ENCODE results near the gene SLC13A1. TPM values are rescaled to one million over a fixed set of nuclear protein-coding genes. Genes with fewer than 3 reads are reported as not detected.

SLC13A1 gene
- total RNA-seq, 1 experiment from 2014 or later: not detected

DNA sequence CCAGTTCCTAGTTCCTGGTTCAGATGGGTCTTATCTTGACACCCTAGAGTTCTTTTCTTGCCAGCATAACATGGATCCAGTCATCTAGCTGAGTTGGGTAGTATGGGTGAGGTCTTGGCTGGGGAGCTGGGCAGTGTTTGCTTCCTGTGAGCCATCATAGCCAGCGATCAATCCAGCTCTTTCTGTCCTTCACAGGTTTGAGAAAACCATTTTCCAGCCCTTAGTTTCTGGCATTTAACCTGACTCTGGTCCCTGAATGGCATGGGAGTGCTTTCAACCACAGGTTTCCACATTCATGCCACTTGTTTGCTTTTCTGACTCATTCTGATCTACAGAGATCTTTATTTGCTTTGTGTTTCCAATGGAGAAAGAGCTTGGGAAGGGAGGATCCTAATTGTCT is 8.6 kb downstream of the SLC13A1 start:
- H3K27ac Mint-ChIP-seq (ENCODE audit: unreplicated experiment): no peak overlapping the region
- H3K9me3 Mint-ChIP-seq (ENCODE audit: unreplicated experiment): no peaks in the 10 kb centered on the region
- intact Hi-C loops (cut with micrococcal nuclease; ENCODE audit: unreplicated experiment): no loop called here
- no peak overlapping the region for H3K4me3 Mint-ChIP-seq (ENCODE audit: unreplicated experiment)
- H3K36me3 ChIP-seq (ENCODE audit: control insufficient read depth, insufficient read depth, low read length): no peaks in the 10 kb centered on the region
- no TSS peak for BruUV-seq (replicated peaks)
- DNase-seq: no peak
- ChIA-PET CTCF (no interaction called here), POLR2A (no interaction called here)
- TF ChIP-seq, protein P1, sequence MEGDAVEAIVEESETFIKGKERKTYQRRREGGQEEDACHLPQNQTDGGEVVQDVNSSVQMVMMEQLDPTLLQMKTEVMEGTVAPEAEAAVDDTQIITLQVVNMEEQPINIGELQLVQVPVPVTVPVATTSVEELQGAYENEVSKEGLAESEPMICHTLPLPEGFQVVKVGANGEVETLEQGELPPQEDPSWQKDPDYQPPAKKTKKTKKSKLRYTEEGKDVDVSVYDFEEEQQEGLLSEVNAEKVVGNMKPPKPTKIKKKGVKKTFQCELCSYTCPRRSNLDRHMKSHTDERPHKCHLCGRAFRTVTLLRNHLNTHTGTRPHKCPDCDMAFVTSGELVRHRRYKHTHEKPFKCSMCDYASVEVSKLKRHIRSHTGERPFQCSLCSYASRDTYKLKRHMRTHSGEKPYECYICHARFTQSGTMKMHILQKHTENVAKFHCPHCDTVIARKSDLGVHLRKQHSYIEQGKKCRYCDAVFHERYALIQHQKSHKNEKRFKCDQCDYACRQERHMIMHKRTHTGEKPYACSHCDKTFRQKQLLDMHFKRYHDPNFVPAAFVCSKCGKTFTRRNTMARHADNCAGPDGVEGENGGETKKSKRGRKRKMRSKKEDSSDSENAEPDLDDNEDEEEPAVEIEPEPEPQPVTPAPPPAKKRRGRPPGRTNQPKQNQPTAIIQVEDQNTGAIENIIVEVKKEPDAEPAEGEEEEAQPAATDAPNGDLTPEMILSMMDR (IDR thresholded peaks at IDR 0.05; ENCODE audit: insufficient read depth in 1 of 2, low read depth in 1 of 2, low read length in 1 of 2, severe bottlenecking in 1 of 2, unreplicated experiment in 1 of 2): no peak
- H3K27me3 Mint-ChIP-seq (ENCODE audit: insufficient read depth, unreplicated experiment): peaks cover 9% of the 10 kb centered on the region
- H3K4me1 Mint-ChIP-seq (ENCODE audit: low read depth, unreplicated experiment): no peaks in the 10 kb centered on the region
- no peaks in the 10 kb centered on the region for H3K4me1 ChIP-seq
- no peaks in the 10 kb centered on the region for H3K27me3 ChIP-seq (replicated peaks; ENCODE audit: control insufficient read depth, insufficient read depth, low read length)
- no peak overlapping the region for H3K4me3 ChIP-seq (ENCODE audit: low read depth, low read length)
- no peaks in the 10 kb centered on the region for H3K9me3 ChIP-seq
- H3K36me3 Mint-ChIP-seq (ENCODE audit: insufficient read depth, unreplicated experiment): no peaks in the 10 kb centered on the region

DNA sequence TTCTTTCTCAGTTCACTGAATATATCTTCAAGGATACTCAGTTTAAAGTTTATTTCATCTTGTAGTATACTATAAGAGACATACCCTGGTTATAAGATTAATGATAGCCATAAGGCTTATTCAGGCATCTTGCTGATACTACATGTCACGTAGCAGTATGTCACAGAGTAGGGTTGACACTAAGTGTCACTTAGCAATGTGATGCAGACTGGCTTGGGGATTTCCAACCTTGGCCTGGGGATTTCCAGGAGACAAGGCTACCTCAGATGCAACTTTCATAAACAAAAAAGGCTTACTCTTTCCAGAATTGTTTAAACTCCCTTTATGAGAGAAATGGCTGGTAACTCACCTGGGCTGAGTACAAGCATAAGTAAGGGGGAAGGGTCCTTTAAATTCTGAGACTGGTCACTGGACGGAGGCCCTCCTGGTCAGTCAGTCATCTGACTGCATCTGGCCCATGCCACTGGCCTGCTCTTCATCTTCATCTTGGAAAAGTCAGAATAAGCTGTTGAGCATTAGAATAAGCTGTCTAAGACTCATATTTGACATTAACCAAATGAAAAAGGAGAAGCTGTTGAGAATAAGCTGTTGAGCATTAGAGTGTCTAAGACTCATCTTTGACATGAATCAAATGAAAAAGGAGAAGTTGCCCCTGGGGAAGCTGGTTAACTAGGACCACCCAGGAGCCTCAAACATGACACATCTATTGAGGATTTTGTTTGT is 9.5 kb downstream of the SLC13A1 start:
- Histone ChIP-seq H3K4me1 (no peaks in the 10 kb centered on the region), H3K27me3 (replicated peaks; ENCODE audit: control insufficient read depth, insufficient read depth, low read length) (no peaks in the 10 kb centered on the region), H3K36me3 (ENCODE audit: control insufficient read depth, insufficient read depth, low read length) (no peaks in the 10 kb centered on the region), H3K4me3 (ENCODE audit: low read depth, low read length) (no peak overlapping the region), H3K9me3 (peaks cover 4% of the 10 kb centered on the region; the same call in 1 of the 2 replicates)
- BruUV-seq (replicated peaks): no TSS peak
- Mint-ChIP-seq H3K27me3 (ENCODE audit: insufficient read depth, unreplicated experiment) (peaks cover 9% of the 10 kb centered on the region), H3K36me3 (ENCODE audit: insufficient read depth, unreplicated experiment) (no peaks in the 10 kb centered on the region), H3K4me3 (ENCODE audit: unreplicated experiment) (no peak overlapping the region), H3K9me3 (ENCODE audit: unreplicated experiment) (no peaks in the 10 kb centered on the region), H3K4me1 (ENCODE audit: low read depth, unreplicated experiment) (no peaks in the 10 kb centered on the region), H3K27ac (ENCODE audit: unreplicated experiment) (no peak overlapping the region)
- ChIA-PET POLR2A (no interaction called here), CTCF (no interaction called here)
- intact Hi-C loops (cut with micrococcal nuclease; ENCODE audit: unreplicated experiment): no loop called here
- no peak for DNase-seq
- TF ChIP-seq, protein P1 (IDR thresholded peaks at IDR 0.05; ENCODE audit: insufficient read depth in 1 of 2, low read depth in 1 of 2, low read length in 1 of 2, severe bottlenecking in 1 of 2, unreplicated experiment in 1 of 2): no peak

DNA sequence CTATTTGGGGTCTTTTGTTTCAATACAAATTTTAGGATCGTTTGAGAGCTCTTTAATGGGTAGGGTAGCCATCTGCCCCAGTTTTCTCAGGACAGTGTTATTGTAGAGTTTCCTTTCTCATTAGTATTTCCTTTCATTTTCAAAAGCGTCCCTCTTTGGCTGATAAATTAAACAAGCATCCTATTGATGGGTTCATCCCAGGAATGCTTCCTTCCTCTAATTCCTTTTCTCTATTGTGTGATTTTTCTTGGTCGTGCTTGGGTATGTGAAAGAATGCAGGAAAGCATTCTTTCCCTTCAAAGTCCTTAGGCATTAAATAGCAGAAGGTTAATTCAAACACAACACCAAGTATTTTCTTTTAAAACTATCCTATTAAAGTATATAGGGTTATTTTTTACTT is 14.0 kb downstream of the SLC13A1 start:
- POLR2A ChIA-PET: no interaction called here
- TF ChIP-seq, protein P1 (IDR thresholded peaks at IDR 0.05; ENCODE audit: insufficient read depth in 1 of 2, low read depth in 1 of 2, low read length in 1 of 2, severe bottlenecking in 1 of 2, unreplicated experiment in 1 of 2): no peak
- no peaks in the 10 kb centered on the region for H3K36me3 ChIP-seq (ENCODE audit: control insufficient read depth, insufficient read depth, low read length)
- CTCF ChIA-PET: no interaction called here
- intact Hi-C loops (cut with micrococcal nuclease; ENCODE audit: unreplicated experiment): no loop called here
- H3K27me3 ChIP-seq (replicated peaks; ENCODE audit: control insufficient read depth, insufficient read depth, low read length): no peaks in the 10 kb centered on the region
- DNase-seq: no peak
- no TSS peak for BruUV-seq (replicated peaks)
- Mint-ChIP-seq H3K4me3 (ENCODE audit: unreplicated experiment) (no peak overlapping the region), H3K27ac (ENCODE audit: unreplicated experiment) (no peak overlapping the region), H3K36me3 (ENCODE audit: insufficient read depth, unreplicated experiment) (no peaks in the 10 kb centered on the region), H3K27me3 (ENCODE audit: insufficient read depth, unreplicated experiment) (peaks cover 3% of the 10 kb centered on the region), H3K9me3 (ENCODE audit: unreplicated experiment) (no peaks in the 10 kb centered on the region), H3K4me1 (ENCODE audit: low read depth, unreplicated experiment) (no peaks in the 10 kb centered on the region)
- peaks cover 5% of the 10 kb centered on the region; the same call in 1 of the 2 replicates for H3K9me3 ChIP-seq
- no peak overlapping the region for H3K4me3 ChIP-seq (ENCODE audit: low read depth, low read length)
- H3K4me1 ChIP-seq: no peaks in the 10 kb centered on the region

All from Caco-2 (cell line).